Heart right ventricle (tissue), 16 donors: Measurements from ENCODE around the gene RGS7. TPM values are rescaled to one million over a fixed set of nuclear protein-coding genes. Genes with fewer than 3 reads are reported as not detected.

Source experiments
- ATAC-seq, 8 donors: fragments of 200-7000 bp; cut with Tn5 transposase; one replicate each; pipeline ENCODE4 v1.9.1; 2020; ENCODE audit warnings: mild to moderate bottlenecking in 8 of 8, moderate library complexity in 8 of 8, moderate number of reproducible peaks in 1 of 8
- DNase-seq, 2 donors: peaks; one replicate each; pipeline ENCODE4 v3.0.0-alpha.2; 2020
- H3K27ac ChIP-seq, 10 donors: fragments of 200-600 bp; sonication (generic) in 2 of 10; one replicate each; pipeline versions ENCODE4 v1.5.0 to v1.8.0; 2020 to 2022; ENCODE audit warnings: mild to moderate bottlenecking in 3 of 10
- H3K27me3 ChIP-seq, 7 donors: fragments of 200-600 bp; one replicate each; pipeline ENCODE4 v1.8.0; 2021 to 2022; ENCODE audit warnings: mild to moderate bottlenecking in 2 of 7
- H3K36me3 ChIP-seq, 9 donors: fragments of 200-600 bp; sonication (generic) in 1 of 9; one replicate each; pipeline versions ENCODE4 v1.5.0 to v1.8.0; 2020 to 2022; ENCODE audit warnings: mild to moderate bottlenecking in 2 of 9
- H3K4me1 ChIP-seq, 9 donors: fragments of 200-600 bp; sonication (generic) in 1 of 9; one replicate each; pipeline versions ENCODE4 v1.5.0 to v1.8.0; 2020 to 2022; ENCODE audit warnings: mild to moderate bottlenecking in 4 of 9
- H3K4me3 ChIP-seq, 10 donors: fragments of 200-600 bp; sonication (generic) in 2 of 10; one replicate each; pipeline versions ENCODE4 v1.5.0 to v1.8.0; 2020 to 2022; ENCODE audit warnings: mild to moderate bottlenecking in 7 of 10, moderate library complexity in 2 of 10
- H3K9me3 ChIP-seq, 11 donors: fragments of 200-600 bp in 10 of 11; sonication (generic) in 2 of 11; one replicate each; pipeline versions ENCODE4 v1.5.0 to v1.8.0; 2013 to 2022; ENCODE audit warnings: mild to moderate bottlenecking in 2 of 11, control low read depth in 1 of 11, moderate library complexity in 1 of 11
- WGBS, 2 donors: extraction: QIAGEN DNeasy Blood & Tissue Kit; methylation state at CpG; one replicate each; pipeline ENCODE4 v1.1.7; 2013; ENCODE audit warnings: inconsistent platforms in 1 of 2; 5-methylcytosine and 5-hydroxymethylcytosine counted together
- intact Hi-C, 10 donors: fragments of 100-400 bp; cut with DNase I; formaldehyde crosslinking; loops; one replicate each; pipeline versions ENCODE4 v1.11.1 to v1.14.2; 2022
- polyA plus RNA-seq, 2 donors: library from polyadenylated mRNA; stranded (reverse); fragments of 200-250 nt; gene quantifications; one replicate each; pipeline ENCODE4 v1.2.3, GENCODE V29; 2013
- total RNA-seq, 10 donors: library from RNA; stranded (reverse); fragmentation: NEBNext Ultra II Directional in 3 of 10; extraction: Animal tissue kit (Norgen Biotek cat#: 25700) in 3 of 10; gene quantifications; one replicate each; pipeline versions ENCODE4 v1.2.1 to v1.2.4, GENCODE V29; 2021 to 2023
- TF ChIP-seq, protein P1 (sequence below), 9 donors: fragments of 200-600 bp; sonication (generic) in 2 of 9; IDR thresholded peaks; one replicate each; pipeline versions ENCODE4 v1.5.0 to v1.8.0; 2021 to 2022; ENCODE audit warnings: antibody characterized with exemption in 9 of 9, mild to moderate bottlenecking in 5 of 9, moderate library complexity in 1 of 9
- donor health status: Arrhythmogenic right ventricular cardiomyopathy.
- donor health status: ischemic (EF 13 %, LVEDD 7.1; RV severe dilation, severe dysfunction).
- donor health status: healthy with polysubstance abuse.
- donor health status: DM: no; HTN: yes; CAD: no.
- donor health status: DM: no; HTN: no; CAD: no.
- donor health status: ischemic (EF 25% LVEDD 6.9; RV normal size, moderate dysfunction).
- donor health status: ischemic (EF 25% LVEDD 5.7; RV mildly dilated, moderate dysfunction).
- donor health status: healthy.
- donor health status: DM: yes; HTN: yes; CAD: no.
- donor health status: Ischemic cardiomyopathy.
- donor health status: ischemic (EF 35%, LVEDD 5.7; RV mildly dilated, moderate dysfunction).
- donor health status: nonischemic (EF 11% LVEDD 7.7; RV severe dilation, severe dysfunction).
- donor health status: DM: yes; HTN: yes; CAD: no.
- donor health status: PGD.
- donor health status: ischemic (EF 29% LVEDD 5.4; RV normal size, mild dysfunction).
- donor health status: nonischemic (EF 23%, LVEDD 6.1; RV moderate dilation, normal function).

The RGS7 gene
- total and polyA plus RNA-seq, 12 donors = not detected

GRCh38 chr1:241140670-241141069, 216.3 kb downstream of the RGS7 start:
- Histone ChIP-seq H3K27me3 (peaks cover 0 to 3% (median 0%) of the 10 kb centered on the region in 7 donors), H3K4me3 (no peak overlapping the region), H3K36me3 (no peaks in the 10 kb centered on the region), H3K27ac (no peak overlapping the region), H3K4me1 (no peaks in the 10 kb centered on the region), H3K9me3 (peaks cover 0 to 4% (median 0%) of the 10 kb centered on the region in 11 donors)
- TF ChIP-seq, protein P1, sequence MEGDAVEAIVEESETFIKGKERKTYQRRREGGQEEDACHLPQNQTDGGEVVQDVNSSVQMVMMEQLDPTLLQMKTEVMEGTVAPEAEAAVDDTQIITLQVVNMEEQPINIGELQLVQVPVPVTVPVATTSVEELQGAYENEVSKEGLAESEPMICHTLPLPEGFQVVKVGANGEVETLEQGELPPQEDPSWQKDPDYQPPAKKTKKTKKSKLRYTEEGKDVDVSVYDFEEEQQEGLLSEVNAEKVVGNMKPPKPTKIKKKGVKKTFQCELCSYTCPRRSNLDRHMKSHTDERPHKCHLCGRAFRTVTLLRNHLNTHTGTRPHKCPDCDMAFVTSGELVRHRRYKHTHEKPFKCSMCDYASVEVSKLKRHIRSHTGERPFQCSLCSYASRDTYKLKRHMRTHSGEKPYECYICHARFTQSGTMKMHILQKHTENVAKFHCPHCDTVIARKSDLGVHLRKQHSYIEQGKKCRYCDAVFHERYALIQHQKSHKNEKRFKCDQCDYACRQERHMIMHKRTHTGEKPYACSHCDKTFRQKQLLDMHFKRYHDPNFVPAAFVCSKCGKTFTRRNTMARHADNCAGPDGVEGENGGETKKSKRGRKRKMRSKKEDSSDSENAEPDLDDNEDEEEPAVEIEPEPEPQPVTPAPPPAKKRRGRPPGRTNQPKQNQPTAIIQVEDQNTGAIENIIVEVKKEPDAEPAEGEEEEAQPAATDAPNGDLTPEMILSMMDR (IDR thresholded peaks at IDR 0.05) = no peak
- ATAC-seq = no peak
- intact Hi-C loops = no loop called here
- no peak for DNase-seq

GRCh38 chr1:241139047-241139446, 218.0 kb downstream of the RGS7 start:
- intact Hi-C loops = no loop called here
- peaks cover 0 to 6% (median 0%) of the 10 kb centered on the region in 11 donors for H3K9me3 ChIP-seq
- WGBS, 2 donors = 50 to 71% methylated on average over 1 of the region's 1 CpG
- no peaks in the 10 kb centered on the region for H3K36me3 ChIP-seq
- no peak overlapping the region for H3K27ac ChIP-seq
- H3K4me1 ChIP-seq = no peaks in the 10 kb centered on the region
- no peak overlapping the region for H3K4me3 ChIP-seq
- TF ChIP-seq, protein P1 (IDR thresholded peaks at IDR 0.05) = no peak
- H3K27me3 ChIP-seq = peaks cover 0 to 3% (median 0%) of the 10 kb centered on the region in 7 donors
- DNase-seq (no peak), ATAC-seq (no peak)

DNA sequence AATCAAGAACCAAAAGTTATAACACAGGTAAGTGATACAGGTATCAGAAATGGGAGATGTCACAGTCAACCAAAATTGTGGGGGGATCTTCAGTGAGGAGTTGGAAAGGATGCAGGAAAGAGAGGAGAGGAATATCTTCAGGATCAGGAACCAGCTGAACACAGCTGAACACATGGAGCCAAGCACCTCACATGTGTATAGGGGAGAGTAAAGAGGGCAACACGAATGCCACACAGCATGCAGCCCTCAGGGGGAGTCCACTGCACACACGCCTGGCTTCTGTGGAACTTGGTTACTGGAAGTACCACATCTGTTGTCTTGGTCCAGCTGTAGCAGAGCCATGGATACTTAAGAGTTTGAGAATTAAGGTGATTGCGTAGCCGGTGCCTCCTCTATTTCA, 218.8 kb downstream of the RGS7 start:
- no peak overlapping the region for H3K4me3 ChIP-seq
- peaks cover 0 to 11% (median 0%) of the 10 kb centered on the region in 11 donors for H3K9me3 ChIP-seq
- no peaks in the 10 kb centered on the region for H3K4me1 ChIP-seq
- DNase-seq (no peak), ATAC-seq (no peak)
- H3K27me3 ChIP-seq = peaks cover 0 to 3% (median 0%) of the 10 kb centered on the region in 7 donors
- H3K27ac ChIP-seq = no peak overlapping the region
- H3K36me3 ChIP-seq = no peaks in the 10 kb centered on the region
- intact Hi-C loops = no loop called here
- TF ChIP-seq, protein P1 (IDR thresholded peaks at IDR 0.05) = no peak
- WGBS, 2 donors = 80 to 81% methylated on average over 4 of the region's 4 CpGs

DNA sequence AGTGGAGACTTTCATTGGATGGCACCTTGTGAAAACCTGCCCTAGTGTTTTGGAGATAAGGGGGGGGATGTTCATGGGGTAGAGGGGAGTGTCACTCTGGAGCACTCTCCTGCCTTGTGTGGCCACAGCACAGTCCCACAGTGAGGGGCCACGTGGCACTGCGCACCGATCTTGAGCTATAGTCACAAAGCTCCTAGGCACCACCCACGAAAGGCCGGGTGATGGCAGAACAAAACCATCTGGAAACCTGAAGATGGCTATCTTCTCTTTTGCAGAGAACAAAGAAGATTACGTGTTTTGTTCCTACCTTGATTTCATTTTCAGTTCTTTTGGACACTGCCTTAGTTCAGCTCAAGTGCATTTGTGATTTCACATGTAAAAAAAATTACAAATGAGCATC, 220.6 kb downstream of the RGS7 start:
- no peak overlapping the region for H3K27ac ChIP-seq
- H3K9me3 ChIP-seq = peaks cover 0 to 11% (median 0%) of the 10 kb centered on the region in 11 donors
- no peak for ATAC-seq
- TF ChIP-seq, protein P1 (IDR thresholded peaks at IDR 0.05) = no peak
- WGBS, 2 donors = 82 to 90% methylated on average over 6 of the region's 6 CpGs
- no peaks in the 10 kb centered on the region for H3K4me1 ChIP-seq
- intact Hi-C loops = no loop called here
- no peak for DNase-seq
- no peak overlapping the region for H3K4me3 ChIP-seq
- no peaks in the 10 kb centered on the region for H3K36me3 ChIP-seq
- peaks cover 0 to 3% (median 0%) of the 10 kb centered on the region in 7 donors for H3K27me3 ChIP-seq
